ENCODE data around the gene SOX15.
"Not testable (repeated sequence)": the region's sequence is repeated elsewhere in the genome, so short reads cannot be mapped to it uniquely, and the experiment has no call there.

- not testable (repeated sequence) for TF ChIP-seq CTCF (conservative IDR thresholded peaks at IDR 0.05; ENCODE audit: low read length); EZH2phosphoT487 (IDR thresholded peaks at IDR 0.05; ENCODE audit: borderline replicate concordance, low read depth, low read length)
Observed at GRCh38 chr17:7597561-7597960, 7.7 kb upstream of the SOX15 start.
